ENCODE measurements around the gene MEIKIN.
"Not testable (repeated sequence)": the region's sequence is repeated elsewhere in the genome, so short reads cannot be mapped to it uniquely, and the experiment has no call there.

Gene MEIKIN

GRCh38 chr5:131783874-131784273, 161.6 kb downstream of the MEIKIN start:
- no peak for TF ChIP-seq CTCF (IDR thresholded peaks at IDR 0.05; ENCODE audit: control insufficient read depth, insufficient read depth, low read depth, low read length, missing control alignments)
- DNase-seq (ENCODE audit: low read depth), result no peak
- no peak overlapping the region for H3K4me3 ChIP-seq (ENCODE audit: control insufficient read depth, low read depth, low read length)

- no peak for TF ChIP-seq CTCF (IDR thresholded peaks at IDR 0.05; ENCODE audit: control insufficient read depth, insufficient read depth, low read depth, low read length, missing control alignments)
- H3K4me3 ChIP-seq (ENCODE audit: control insufficient read depth, low read depth, low read length), result no peak overlapping the region
- no peak for DNase-seq (ENCODE audit: low read depth)
These were observed 162.1 kb downstream of the MEIKIN start for GRCh38 chr5:131783357-131783756.

GRCh38 chr5:131782717-131783116, 162.7 kb downstream of the MEIKIN start:
- TF ChIP-seq CTCF (IDR thresholded peaks at IDR 0.05; ENCODE audit: control insufficient read depth, insufficient read depth, low read depth, low read length, missing control alignments), result no peak
- H3K4me3 ChIP-seq (ENCODE audit: control insufficient read depth, low read depth, low read length), result no peak overlapping the region
- DNase-seq (ENCODE audit: low read depth), result no peak

- not testable (repeated sequence) for H3K4me3 ChIP-seq (ENCODE audit: control insufficient read depth, low read depth, low read length)
These were observed 167.3 kb downstream of the MEIKIN start for GRCh38 chr5:131778141-131778540.

GRCh38 chr5:131776450-131776849, 169.0 kb downstream of the MEIKIN start:
- DNase-seq (ENCODE audit: low read depth), result no peak
- no peak for TF ChIP-seq CTCF (IDR thresholded peaks at IDR 0.05; ENCODE audit: control insufficient read depth, insufficient read depth, low read depth, low read length, missing control alignments)
- H3K4me3 ChIP-seq (ENCODE audit: control insufficient read depth, low read depth, low read length), result no peak overlapping the region

More at GRCh38 chr5:131778141-131778540, 167.3 kb downstream of the MEIKIN start:
- not testable (repeated sequence) for DNase-seq (ENCODE audit: low read depth)

GRCh38 chr5:131774652-131775367, 170.7 kb downstream of the MEIKIN start:
- DNase-seq (ENCODE audit: low read depth), result no peak
- TF ChIP-seq CTCF (IDR thresholded peaks at IDR 0.05; ENCODE audit: control insufficient read depth, insufficient read depth, low read depth, low read length, missing control alignments), result no peak
- no peak overlapping the region for H3K4me3 ChIP-seq (ENCODE audit: control insufficient read depth, low read depth, low read length)

GRCh38 chr5:131773805-131774204, 171.7 kb downstream of the MEIKIN start:
- no peak overlapping the region for H3K4me3 ChIP-seq (ENCODE audit: control insufficient read depth, low read depth, low read length)
- DNase-seq (ENCODE audit: low read depth), result no peak
- TF ChIP-seq CTCF (IDR thresholded peaks at IDR 0.05; ENCODE audit: control insufficient read depth, insufficient read depth, low read depth, low read length, missing control alignments), result no peak
